Thyroid gland (tissue), 4 donors: ENCODE measurements around the gene KDSR. TPM values are rescaled to one million over a fixed set of nuclear protein-coding genes. Genes with fewer than 3 reads are reported as not detected.
A peak's percentile ranks its signal among the peaks of the same experiment; 100 is the strongest.

Source experiments
- DNase-seq, 2 donors: peaks; one replicate each; pipeline ENCODE4 v3.0.0-alpha.2; 2019
- H3K27ac ChIP-seq, 3 donors: fragments of 200-600 bp; sonication (generic); 1 replicate in 2 of 3; 2 replicates in 1 of 3; pipeline ENCODE4 v1.5.1; 2016 to 2019; ENCODE audit warnings: mild to moderate bottlenecking in 1 of 3, moderate library complexity in 1 of 3
- H3K27me3 ChIP-seq: fragments of 200-600 bp; sonication (generic); one replicate; pipeline ENCODE4 v1.5.1; 2019
- H3K36me3 ChIP-seq, 2 donors: fragments of 200-600 bp; sonication (generic); one replicate each; pipeline ENCODE4 v1.5.1; 2016 to 2019
- H3K4me1 ChIP-seq, 2 donors: fragments of 200-600 bp; sonication (generic); one replicate each; pipeline ENCODE4 v1.5.1; 2017 to 2019
- H3K4me3 ChIP-seq, 3 donors: fragments of 200-600 bp; sonication (generic); replicated peaks in 1 of 3; 1 replicate in 2 of 3; 2 replicates in 1 of 3; pipeline ENCODE4 v1.5.1; 2016; ENCODE audit warnings: mild to moderate bottlenecking in 1 of 3
- H3K9me3 ChIP-seq: fragments of 200-600 bp; sonication (generic); one replicate; pipeline ENCODE4 v1.5.1; 2017
- CTCF ChIP-seq, 6 experiments: fragments of 200-600 bp in 3 of 6; fragments of 450-650 bp in 3 of 6; sonication (generic) in 3 of 6; IDR thresholded peaks; one replicate each; pipeline ENCODE4 v1.5.1; 2016 to 2019; ENCODE audit warnings: antibody characterized with exemption in 6 of 6, mild to moderate bottlenecking in 2 of 6, inconsistent platforms in 1 of 6, moderate library complexity in 1 of 6
- POLR2A ChIP-seq, 2 donors: fragments of 450-650 bp; IDR thresholded peaks; one replicate each; pipeline ENCODE4 v1.6.1; 2017; ENCODE audit warnings: antibody characterized with exemption in 2 of 2, mild to moderate bottlenecking in 2 of 2, moderate library complexity in 1 of 2
- WGBS, 2 donors: methylation state at CpG; one replicate each; pipeline ENCODE4 v1.1.5; 2017; 5-methylcytosine and 5-hydroxymethylcytosine counted together
- intact Hi-C: fragments of 100-400 bp; cut with DNase I; formaldehyde crosslinking; loops from one replicate; pipeline ENCODE4 v1.15.1; 2023
- total RNA-seq, 4 donors: library from RNA; depleted of rRNA; stranded (reverse); fragments of >200 nt; gene quantifications; one replicate each; pipeline ENCODE4 v1.2.3, GENCODE V29; 2016

The KDSR gene
- total RNA-seq, 4 donors from 2014 or later, result 30.7 to 85.7 (median 46.8) TPM

GRCh38 chr18:63320123-63320974 is 46.7 kb downstream of the KDSR start:
- H3K27me3 ChIP-seq, result no peaks in the 10 kb centered on the region
- intact Hi-C loops, result loop anchor here (5.0 kb wide), 1 partner anchor 303 kb away; no protein-coding TSS in a partner anchor
- H3K36me3 ChIP-seq, result no peaks in the 10 kb centered on the region
- no peaks in the 10 kb centered on the region for H3K9me3 ChIP-seq
- H3K4me1 ChIP-seq, result peaks cover 6 to 18% of the 10 kb centered on the region in 2 donors
- 0% methylated on average over 5 to 11 of the region's 92 CpGs for WGBS, 2 donors
- peak; percentile 88 to 90 for DNase-seq
- TF ChIP-seq POLR2A (IDR thresholded peaks at IDR 0.05) (peak in 1 of 2 donors; percentile 46), CTCF (IDR thresholded peaks at IDR 0.05) (peak in 3 of 6 experiments; percentile 7 to 33 (median 12))
- H3K4me3 ChIP-seq, result peak overlapping the region in 2 of 3 donors; percentile 21 to 81
- H3K27ac ChIP-seq, result peak overlapping the region in 2 of 3 donors; percentile 74 to 76

GRCh38 chr18:63319383-63320122 is 47.5 kb downstream of the KDSR start, which contains the start of gene BCL2:
BCL2 (minus strand) TSS chr18:63319769.
- TF ChIP-seq POLR2A (IDR thresholded peaks at IDR 0.05) (peak in 1 of 2 donors; percentile 53), CTCF (IDR thresholded peaks at IDR 0.05) (no peak)
- H3K36me3 ChIP-seq, result no peaks in the 10 kb centered on the region
- H3K4me3 ChIP-seq, result peak within 1 kb of the TSS; percentile 28 to 81 (median 47)
- peak within 1 kb of the TSS; percentile 65 to 88 (median 86) for H3K27ac ChIP-seq
- intact Hi-C loops, result loop anchor here (5.0 kb wide), 2 partner anchors 187 to 302 kb away; no protein-coding TSS in a partner anchor
- H3K27me3 ChIP-seq, result no peaks in the 10 kb centered on the region
- 0 to 1% methylated on average over 36 to 58 of the region's 78 CpGs for WGBS, 2 donors
- H3K9me3 ChIP-seq, result no peaks in the 10 kb centered on the region
- no peak for DNase-seq
- peaks cover 6 to 21% of the 10 kb centered on the region in 2 donors for H3K4me1 ChIP-seq

- WGBS, 2 donors, result 0% methylated on average over 8 of the region's 8 CpGs
These were observed 48.1 kb downstream of the KDSR start for GRCh38 chr18:63318889-63319382.

More at GRCh38 chr18:63318889-63319382, 48.1 kb downstream of the KDSR start:
- no peaks in the 10 kb centered on the region for H3K27me3 ChIP-seq
- H3K27ac ChIP-seq, result peak overlapping the region; percentile 65 to 88 (median 86)
- peaks cover 11 to 26% of the 10 kb centered on the region in 2 donors for H3K4me1 ChIP-seq
- TF ChIP-seq POLR2A (IDR thresholded peaks at IDR 0.05) (no peak), CTCF (IDR thresholded peaks at IDR 0.05) (no peak)
- no peak for DNase-seq
- H3K9me3 ChIP-seq, result no peaks in the 10 kb centered on the region
- H3K36me3 ChIP-seq, result no peaks in the 10 kb centered on the region
- intact Hi-C loops, result loop anchor here (5.0 kb wide), 1 partner anchor 187 kb away; no protein-coding TSS in a partner anchor
- H3K4me3 ChIP-seq, result peak overlapping the region in 2 of 3 donors; percentile 28 to 81
